GM19193 (cell line): Measurements from ENCODE around the gene KLHL5.

Experiments
- POLR2A ChIP-seq: IDR thresholded peaks from 4 replicates; pipeline ENCODE4 v1.6.1; 2011; ENCODE audit not compliant: insufficient read depth, insufficient read length; ENCODE audit errors: extremely low read depth

The KLHL5 gene

DNA sequence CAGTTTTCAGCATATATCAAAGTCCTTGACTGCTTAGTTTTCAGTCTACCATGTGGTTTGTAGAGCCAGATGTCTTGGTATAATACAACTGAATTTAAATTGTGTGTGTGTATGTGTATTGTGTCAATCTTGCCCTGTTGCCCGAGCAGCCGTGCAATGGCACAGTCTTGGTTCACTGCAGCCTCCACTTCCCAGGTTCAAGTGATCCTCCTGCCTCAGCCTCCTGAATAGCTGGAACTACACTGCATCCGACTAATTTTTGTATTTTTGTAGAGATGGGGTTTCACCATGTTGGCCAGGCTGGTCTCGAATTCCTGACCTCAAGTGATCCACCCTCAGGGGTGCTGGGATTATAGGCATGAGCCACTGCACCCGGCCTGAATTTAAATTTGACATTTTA lies 6.0 kb upstream of the KLHL5 start:
- no peak for TF ChIP-seq POLR2A

- no peak for TF ChIP-seq POLR2A
Observed at GRCh38 chr4:39061457-39061856, 575 bp upstream of the KLHL5 start.

DNA sequence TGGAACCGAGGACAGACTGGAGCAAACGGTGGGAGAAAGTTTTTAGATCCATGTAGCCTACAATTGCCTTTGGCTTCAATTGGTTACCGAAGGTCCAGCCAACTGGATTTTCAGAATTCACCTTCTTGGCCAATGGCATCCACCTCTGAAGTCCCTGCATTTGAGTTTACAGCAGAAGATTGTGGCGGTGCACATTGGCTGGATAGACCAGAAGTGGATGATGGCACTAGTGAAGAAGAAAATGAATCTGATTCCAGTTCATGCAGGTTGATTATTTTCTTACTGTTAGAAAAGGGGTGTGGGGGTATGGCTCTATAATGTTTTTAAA lies 702 bp downstream of the KLHL5 start:
- no peak for TF ChIP-seq POLR2A

DNA sequence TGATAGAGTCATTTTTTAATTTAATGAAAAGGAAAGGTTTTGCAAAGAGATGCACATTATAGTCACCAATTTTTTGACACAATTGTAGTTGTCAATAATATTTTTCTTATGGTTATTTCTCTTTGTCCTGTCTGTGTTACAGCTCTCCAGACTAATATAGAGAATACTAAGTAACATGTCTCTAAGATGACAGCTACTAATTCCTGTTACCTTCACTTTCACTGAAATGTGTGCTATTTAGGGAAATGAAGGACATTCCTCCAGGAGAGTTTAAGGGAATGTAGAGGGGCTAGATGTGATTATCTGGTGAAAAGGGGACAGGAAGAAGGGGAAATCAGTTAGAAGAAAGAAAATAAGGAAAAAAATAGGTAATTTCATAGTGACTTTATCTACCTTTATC lies 1.4 kb downstream of the KLHL5 start:
- no peak for TF ChIP-seq POLR2A

DNA sequence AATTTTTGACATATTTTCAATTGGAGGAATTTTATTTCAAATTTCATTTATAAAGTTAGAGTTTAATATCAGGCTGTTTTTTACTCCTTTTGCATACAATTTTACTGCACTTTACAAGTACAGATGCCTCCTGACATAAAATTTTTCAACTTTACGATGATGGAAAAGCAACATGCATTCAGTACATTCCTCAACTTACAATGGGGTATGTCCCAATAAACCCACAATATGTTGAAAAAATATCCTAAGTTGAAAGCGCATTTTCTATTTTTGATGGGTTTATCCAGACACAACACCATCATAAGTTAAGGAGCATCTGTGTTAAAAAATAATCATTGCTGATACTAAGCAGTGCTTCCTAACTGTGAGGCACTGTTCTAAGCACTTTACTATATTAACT lies 4.3 kb downstream of the KLHL5 start:
- TF ChIP-seq POLR2A: no peak

DNA sequence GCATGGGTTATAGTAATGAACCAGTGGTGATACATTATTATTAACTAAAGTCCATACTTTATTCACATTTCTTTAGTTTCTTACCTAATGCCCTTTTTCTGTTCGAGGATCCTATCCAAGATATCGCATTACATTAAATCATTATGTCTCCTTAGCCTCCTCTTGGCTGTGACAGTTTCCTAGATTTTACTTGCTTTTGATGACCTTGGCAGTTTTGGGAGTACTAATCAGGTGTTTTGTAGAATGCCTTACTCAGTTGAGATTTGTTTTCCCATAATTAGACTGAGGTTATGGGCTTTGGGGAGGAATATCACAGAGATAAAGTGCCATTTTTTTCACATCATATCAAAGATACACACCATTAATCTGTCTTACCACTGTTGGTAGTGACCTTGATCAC lies 5.0 kb downstream of the KLHL5 start:
- TF ChIP-seq POLR2A: no peak

GRCh38 chr4:39067451-39067850 lies 5.4 kb downstream of the KLHL5 start:
- TF ChIP-seq POLR2A: no peak

DNA sequence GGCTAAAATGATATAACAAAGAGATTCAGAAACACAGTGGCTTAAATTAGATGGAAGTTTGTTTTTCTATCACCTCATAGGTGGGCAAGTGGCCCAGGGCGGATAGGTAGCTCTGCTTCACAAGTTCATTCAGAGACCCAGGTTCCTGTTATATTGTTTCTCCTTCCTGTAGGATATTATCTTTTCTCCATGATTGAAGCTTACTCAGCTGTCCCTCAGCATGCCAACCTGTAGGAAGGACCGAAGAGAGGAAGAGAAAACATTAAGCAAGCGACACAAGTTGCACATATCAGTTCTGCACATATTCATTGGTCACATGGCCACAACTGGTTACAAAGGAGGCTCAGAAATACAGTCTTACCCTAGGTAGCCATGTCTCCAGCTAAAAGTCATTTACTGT lies 6.9 kb downstream of the KLHL5 start:
- no peak for TF ChIP-seq POLR2A

- TF ChIP-seq POLR2A: no peak
Observed at GRCh38 chr4:39078829-39079228, 16.8 kb downstream of the KLHL5 start.

GRCh38 chr4:39083164-39083563 lies 21.1 kb downstream of the KLHL5 start:
- TF ChIP-seq POLR2A: no peak

- no peak for TF ChIP-seq POLR2A
Observed at GRCh38 chr4:39085891-39086290, 23.9 kb downstream of the KLHL5 start.

GRCh38 chr4:39096847-39097246 lies 34.8 kb downstream of the KLHL5 start:
- no peak for TF ChIP-seq POLR2A

DNA sequence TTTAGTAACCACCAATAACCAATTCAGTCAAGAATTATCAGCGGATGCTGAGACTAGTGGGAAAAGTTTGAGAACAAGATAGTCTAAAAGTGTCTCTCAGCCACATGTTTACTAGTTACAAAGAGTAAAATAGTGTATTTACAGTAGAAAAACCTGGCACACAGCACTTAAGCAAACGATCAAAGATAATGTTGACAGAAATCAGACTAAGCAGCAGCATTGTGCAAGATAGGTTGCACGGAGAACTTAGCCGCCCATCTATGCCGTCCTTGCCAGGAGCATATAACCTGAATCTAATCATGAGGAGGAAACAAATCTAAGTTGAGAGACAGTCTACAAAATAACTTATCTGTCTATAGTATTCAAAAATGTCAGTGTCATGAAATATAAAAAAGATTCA lies 35.3 kb downstream of the KLHL5 start:
- TF ChIP-seq POLR2A: no peak

DNA sequence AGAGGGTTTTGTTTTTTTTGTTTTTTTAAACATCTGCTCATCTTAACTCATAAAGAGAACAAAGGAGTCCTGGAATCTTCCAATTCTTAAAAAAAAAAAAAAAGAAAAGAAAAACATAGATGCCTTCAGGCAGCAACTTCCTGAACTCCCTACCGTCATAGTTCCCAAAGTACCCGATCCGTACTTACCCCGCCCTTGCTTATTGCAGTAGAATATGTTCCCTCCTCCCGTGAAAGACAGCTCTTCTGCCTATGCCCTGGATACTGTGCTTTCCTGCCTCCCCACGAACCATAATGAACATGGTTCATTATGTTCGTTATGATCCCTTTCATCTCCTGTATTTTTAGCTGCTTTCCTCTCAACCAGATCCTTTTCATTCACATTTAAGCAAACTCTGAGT lies 40.3 kb downstream of the KLHL5 start:
- TF ChIP-seq POLR2A: no peak

GRCh38 chr4:39103291-39103690 lies 41.3 kb downstream of the KLHL5 start:
- TF ChIP-seq POLR2A: no peak

DNA sequence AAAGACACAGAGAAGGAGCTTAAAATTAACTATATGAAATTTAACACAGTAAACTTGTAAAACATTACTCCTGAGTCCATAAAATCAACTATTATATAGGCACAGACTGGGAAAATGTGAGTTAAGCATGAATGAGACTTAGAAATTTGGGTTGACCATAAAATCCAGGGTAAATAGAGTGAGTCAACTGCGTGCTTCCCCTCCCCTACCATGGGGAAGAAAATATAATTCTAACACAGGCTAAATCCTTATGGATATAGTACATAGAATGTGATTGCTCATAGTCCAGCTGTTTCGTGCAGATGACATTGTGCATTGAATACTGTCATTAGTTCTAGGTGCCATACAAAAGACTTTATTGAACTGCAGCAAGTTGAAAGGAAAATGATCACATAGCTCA lies 42.2 kb downstream of the KLHL5 start:
- no peak for TF ChIP-seq POLR2A

GRCh38 chr4:39106011-39106410 lies 44.0 kb downstream of the KLHL5 start:
- no peak for TF ChIP-seq POLR2A

GRCh38 chr4:39114436-39114835 lies 52.4 kb downstream of the KLHL5 start:
- no peak for TF ChIP-seq POLR2A
